Measurements from ENCODE around the gene ARRDC4. TPM values are rescaled to one million over a fixed set of nuclear protein-coding genes. Genes with fewer than 3 reads are reported as not detected.

The ARRDC4 gene
- total and polyA plus RNA-seq, 9 of the 15 experiments (the other 6 are each of a cell fraction or from before 2014, with no cell fraction given): 4.3 to 16.1 (median 14.4) TPM

GRCh38 chr15:97930230-97930629 is 30.3 kb upstream of the ARRDC4 start:
- Histone ChIP-seq H3K4me1 (replicated peaks in 1 of 2; ENCODE audit: control insufficient read depth in 2 of 2, insufficient read depth in 2 of 2, low read length in 2 of 2) (no peaks in the 10 kb centered on the region), H4K20me1 (replicated peaks; ENCODE audit: control insufficient read depth, insufficient read depth, low read length) (no peaks in the 10 kb centered on the region), H3K9me3 (replicated peaks; ENCODE audit: control insufficient read depth, insufficient read depth, low read depth, low read length) (no peaks in the 10 kb centered on the region), H3K4me3 (no peak overlapping the region), H3K4me2 (ENCODE audit: insufficient read depth, low read length) (no peak overlapping the region), H2AFZ (ENCODE audit: low read depth, low read length) (no peak overlapping the region), H3K9me1 (ENCODE audit: control insufficient read depth, insufficient read depth, low read length) (no peaks in the 10 kb centered on the region), H3K36me3 (ENCODE audit: control insufficient read depth, insufficient read depth, low read length) (no peaks in the 10 kb centered on the region), H3K79me2 (ENCODE audit: control insufficient read depth, insufficient read depth, low read length) (no peaks in the 10 kb centered on the region), H3K27ac (ENCODE audit: extremely low read depth, low read depth, low read length) (no peak overlapping the region), H3K27me3 (ENCODE audit: control insufficient read depth in 2 of 2, insufficient read depth in 2 of 2, low read length in 2 of 2) (no peaks in the 10 kb centered on the region), H3K9ac (ENCODE audit: insufficient read depth in 1 of 2, low read depth in 2 of 2, low read length in 2 of 2) (no peak overlapping the region)
- DNase-seq (ENCODE audit: extremely low read depth in 1 of 4, low spot score in 3 of 4) (no peak), FAIRE-seq (no peak), ATAC-seq (no peak)
- intact Hi-C loops (cut with micrococcal nuclease): no loop called here
- TF ChIP-seq IFI16 (CRISPR knock-in tag; IDR thresholded peaks at IDR 0.05) (no peak), ZNF668 (CRISPR knock-in tag; IDR thresholded peaks at IDR 0.05) (no peak), SREBF1 (IDR thresholded peaks at IDR 0.05; ENCODE audit: borderline replicate concordance, low read depth, low read length) (no peak), SMARCE1 (IDR thresholded peaks at IDR 0.05) (no peak), KAT2B (IDR thresholded peaks at IDR 0.05; ENCODE audit: low read depth, low read length) (no peak), ZNF282 (CRISPR knock-in tag; IDR thresholded peaks at IDR 0.05) (no peak), ZNF785 (CRISPR knock-in tag; IDR thresholded peaks at IDR 0.05) (no peak), SIRT6 (IDR thresholded peaks at IDR 0.05; ENCODE audit: low read depth, low read length) (no peak), RFX7 (CRISPR knock-in tag; IDR thresholded peaks at IDR 0.05) (no peak), SPI1 (IDR thresholded peaks at IDR 0.05; ENCODE audit: borderline replicate concordance, low read depth, low read length) (no peak), SAFB2 (IDR thresholded peaks at IDR 0.05; ENCODE audit: borderline replicate concordance, low read depth, low read length, severe bottlenecking) (no peak), ZNF253 (CRISPR knock-in tag; conservative IDR thresholded peaks at IDR 0.05) (no peak)
- TF ChIP-seq, protein P1, sequence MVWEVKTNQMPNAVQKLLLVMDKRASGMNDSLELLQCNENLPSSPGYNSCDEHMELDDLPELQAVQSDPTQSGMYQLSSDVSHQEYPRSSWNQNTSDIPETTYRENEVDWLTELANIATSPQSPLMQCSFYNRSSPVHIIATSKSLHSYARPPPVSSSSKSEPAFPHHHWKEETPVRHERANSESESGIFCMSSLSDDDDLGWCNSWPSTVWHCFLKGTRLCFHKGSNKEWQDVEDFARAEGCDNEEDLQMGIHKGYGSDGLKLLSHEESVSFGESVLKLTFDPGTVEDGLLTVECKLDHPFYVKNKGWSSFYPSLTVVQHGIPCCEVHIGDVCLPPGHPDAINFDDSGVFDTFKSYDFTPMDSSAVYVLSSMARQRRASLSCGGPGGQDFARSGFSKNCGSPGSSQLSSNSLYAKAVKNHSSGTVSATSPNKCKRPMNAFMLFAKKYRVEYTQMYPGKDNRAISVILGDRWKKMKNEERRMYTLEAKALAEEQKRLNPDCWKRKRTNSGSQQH (CRISPR knock-in tag; IDR thresholded peaks at IDR 0.05): no peak
- ChIA-PET POLR2A (no interaction called here), CTCF (ENCODE audit: low intra/inter-chr PET ratio) (no interaction called here)
- in situ Hi-C loops (cut with MboI): no loop called here
- no TSS peak for BruUV-seq (replicated peaks)
